ENCODE data around the gene CD200R1. TPM values are rescaled to one million over a fixed set of nuclear protein-coding genes. Genes with fewer than 3 reads are reported as not detected.

Gene CD200R1
- total RNA-seq, 1 experiment from 2014 or later = not detected

DNA sequence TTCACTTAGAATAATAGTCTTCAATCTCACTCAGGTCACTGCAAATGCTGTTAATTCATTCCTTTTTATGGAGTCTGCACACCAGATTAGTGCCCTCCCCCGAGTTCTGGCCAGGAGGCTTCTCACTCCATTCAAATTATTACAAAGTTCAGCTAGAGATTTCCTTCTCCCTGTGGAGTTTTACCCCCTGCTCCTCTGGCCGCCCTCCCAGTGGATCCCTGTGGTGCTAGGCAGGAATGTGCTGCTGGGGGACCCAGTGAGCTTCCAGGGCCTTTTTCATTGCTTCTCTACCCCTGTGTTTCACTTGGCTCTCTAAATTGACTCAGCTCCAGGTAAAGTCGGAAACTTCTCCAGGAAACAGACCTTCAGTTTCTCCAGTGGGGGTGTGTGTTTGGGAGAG, 85.5 kb downstream of the CD200R1 start:
- Histone ChIP-seq H3K4me1 (ENCODE audit: control insufficient read depth in 1 of 2, insufficient read depth in 2 of 2, low read length in 2 of 2) (peaks cover 0 to 2% of the 10 kb centered on the region in 2 experiments; a peak in 1 of 4 replicates), H3K9me2 (ENCODE audit: insufficient read depth) (no peaks in the 10 kb centered on the region), H3K4me2 (ENCODE audit: low read length) (no peak overlapping the region), H3K9ac (ENCODE audit: low read length) (no peak overlapping the region), H3K27ac (ENCODE audit: low read depth, low read length) (no peak overlapping the region), H2AFZ (ENCODE audit: low read depth, low read length, poor library complexity, severe bottlenecking) (no peak overlapping the region), H3K36me3 (ENCODE audit: control insufficient read depth in 1 of 2, insufficient read depth in 2 of 2, low read length in 2 of 2) (no peaks in the 10 kb centered on the region), H3K27me3 (ENCODE audit: insufficient read depth, low read length) (no peaks in the 10 kb centered on the region), H3K9me3 (ENCODE audit: control insufficient read depth in 1 of 2, insufficient read depth in 1 of 2, low read depth in 1 of 2, low read length in 2 of 2) (no peaks in the 10 kb centered on the region), H3K79me2 (ENCODE audit: insufficient read depth, low read length) (no peaks in the 10 kb centered on the region), H3K4me3 (replicated peaks in 1 of 2; ENCODE audit: low read depth in 1 of 2, low read length in 2 of 2) (no peak overlapping the region), H4K20me1 (ENCODE audit: insufficient read depth) (no peaks in the 10 kb centered on the region)
- ATAC-seq (no peak), DNase-seq (ENCODE audit: low read depth, low spot score) (no peak)
- TF ChIP-seq FOSL1 (IDR thresholded peaks at IDR 0.05; ENCODE audit: low read depth) (no peak), EGR1 (IDR thresholded peaks at IDR 0.05; ENCODE audit: low read depth) (no peak), CBX3 (IDR thresholded peaks at IDR 0.05; ENCODE audit: low read depth) (no peak), ZNF274 (IDR thresholded peaks at IDR 0.05; ENCODE audit: low read depth, low read length) (no peak), SP1 (IDR thresholded peaks at IDR 0.05; ENCODE audit: low read depth) (no peak), POLR2AphosphoS5 (IDR thresholded peaks at IDR 0.05; ENCODE audit: low read depth, low read length) (no peak)
- RAD21 ChIA-PET (ENCODE audit: low non-redundant PET in 1 of 2, low total read pairs in 2 of 2, uncharacterized antibody in 2 of 2, unreplicated experiment in 2 of 2) = no interaction called here
- intact Hi-C loops (cut with micrococcal nuclease) = no loop called here
- CTCF ChIA-PET = no interaction called here
- BruUV-seq (replicated peaks) = no TSS peak
- POLR2A ChIA-PET = no interaction called here

DNA sequence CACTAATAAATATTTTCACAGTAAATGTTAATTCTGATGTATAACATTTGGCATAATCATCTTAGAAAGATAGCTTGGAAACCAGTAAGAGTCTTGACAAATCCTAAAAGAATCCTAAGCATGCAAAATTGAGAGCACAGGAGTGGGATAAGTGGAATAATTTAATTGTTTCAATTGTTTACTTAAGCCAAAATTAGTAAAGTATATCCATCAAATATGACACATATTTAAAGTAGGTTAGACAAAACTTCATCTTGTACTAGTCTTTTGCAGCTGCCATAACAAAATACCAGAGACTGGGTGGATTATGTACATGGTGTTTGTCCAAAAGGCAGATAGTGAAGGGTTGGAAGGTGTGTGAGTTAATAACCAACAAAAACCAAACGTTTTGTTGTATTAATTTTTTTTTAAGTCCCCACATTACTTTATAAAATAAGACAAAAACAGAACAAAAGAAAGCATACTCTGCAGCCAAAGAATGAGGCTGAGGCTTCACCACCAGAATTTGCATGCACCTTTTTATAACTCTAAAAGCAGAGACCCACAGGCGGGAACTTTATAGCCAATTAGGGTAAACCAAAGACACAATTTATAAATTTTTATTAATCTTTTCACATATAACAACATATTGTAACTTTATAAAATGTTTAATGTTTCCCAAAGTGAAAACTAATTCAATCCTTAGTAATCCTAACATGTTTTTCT, 86.4 kb downstream of the CD200R1 start:
- Histone ChIP-seq H3K4me3 (replicated peaks in 1 of 2; ENCODE audit: low read depth in 1 of 2, low read length in 2 of 2) (no peak overlapping the region), H3K9me2 (ENCODE audit: insufficient read depth) (no peaks in the 10 kb centered on the region), H3K9ac (ENCODE audit: low read length) (no peak overlapping the region), H4K20me1 (ENCODE audit: insufficient read depth) (no peaks in the 10 kb centered on the region), H2AFZ (ENCODE audit: low read depth, low read length, poor library complexity, severe bottlenecking) (no peak overlapping the region), H3K4me2 (ENCODE audit: low read length) (no peak overlapping the region), H3K4me1 (ENCODE audit: control insufficient read depth in 1 of 2, insufficient read depth in 2 of 2, low read length in 2 of 2) (no peaks in the 10 kb centered on the region), H3K79me2 (ENCODE audit: insufficient read depth, low read length) (no peaks in the 10 kb centered on the region), H3K27ac (ENCODE audit: low read depth, low read length) (no peak overlapping the region), H3K36me3 (ENCODE audit: control insufficient read depth in 1 of 2, insufficient read depth in 2 of 2, low read length in 2 of 2) (no peaks in the 10 kb centered on the region), H3K27me3 (ENCODE audit: insufficient read depth, low read length) (no peaks in the 10 kb centered on the region), H3K9me3 (ENCODE audit: control insufficient read depth in 1 of 2, insufficient read depth in 1 of 2, low read depth in 1 of 2, low read length in 2 of 2) (no peaks in the 10 kb centered on the region)
- ATAC-seq (no peak), DNase-seq (ENCODE audit: low read depth, low spot score) (no peak)
- no TSS peak for BruUV-seq (replicated peaks)
- intact Hi-C loops (cut with micrococcal nuclease) = no loop called here
- ChIA-PET CTCF (no interaction called here), RAD21 (ENCODE audit: low non-redundant PET in 1 of 2, low total read pairs in 2 of 2, uncharacterized antibody in 2 of 2, unreplicated experiment in 2 of 2) (no interaction called here), POLR2A (no interaction called here)
- no peak for TF ChIP-seq RAD21 (IDR thresholded peaks at IDR 0.05; ENCODE audit: low read depth)
- TF ChIP-seq EZH2phosphoT487 (IDR thresholded peaks at IDR 0.05; ENCODE audit: borderline replicate concordance) = no peak
- TF ChIP-seq POLR2A (IDR thresholded peaks at IDR 0.05; ENCODE audit: borderline replicate concordance, extremely low read depth, insufficient read depth, insufficient read length) = no peak
- TF ChIP-seq CBX3 (IDR thresholded peaks at IDR 0.05; ENCODE audit: low read depth) = no peak
- no peak for TF ChIP-seq POLR2AphosphoS5 (IDR thresholded peaks at IDR 0.05; ENCODE audit: low read depth, low read length)
- no peak for TF ChIP-seq YY1 (IDR thresholded peaks at IDR 0.05; ENCODE audit: extremely low read depth, insufficient replicate concordance, low read depth, low read length)
- TF ChIP-seq EGR1 (IDR thresholded peaks at IDR 0.05; ENCODE audit: low read depth) = no peak
- no peak for TF ChIP-seq ZNF274 (IDR thresholded peaks at IDR 0.05; ENCODE audit: low read depth, low read length)
- TF ChIP-seq, protein P1, sequence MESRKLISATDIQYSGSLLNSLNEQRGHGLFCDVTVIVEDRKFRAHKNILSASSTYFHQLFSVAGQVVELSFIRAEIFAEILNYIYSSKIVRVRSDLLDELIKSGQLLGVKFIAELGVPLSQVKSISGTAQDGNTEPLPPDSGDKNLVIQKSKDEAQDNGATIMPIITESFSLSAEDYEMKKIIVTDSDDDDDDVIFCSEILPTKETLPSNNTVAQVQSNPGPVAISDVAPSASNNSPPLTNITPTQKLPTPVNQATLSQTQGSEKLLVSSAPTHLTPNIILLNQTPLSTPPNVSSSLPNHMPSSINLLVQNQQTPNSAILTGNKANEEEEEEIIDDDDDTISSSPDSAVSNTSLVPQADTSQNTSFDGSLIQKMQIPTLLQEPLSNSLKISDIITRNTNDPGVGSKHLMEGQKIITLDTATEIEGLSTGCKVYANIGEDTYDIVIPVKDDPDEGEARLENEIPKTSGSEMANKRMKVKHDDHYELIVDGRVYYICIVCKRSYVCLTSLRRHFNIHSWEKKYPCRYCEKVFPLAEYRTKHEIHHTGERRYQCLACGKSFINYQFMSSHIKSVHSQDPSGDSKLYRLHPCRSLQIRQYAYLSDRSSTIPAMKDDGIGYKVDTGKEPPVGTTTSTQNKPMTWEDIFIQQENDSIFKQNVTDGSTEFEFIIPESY (IDR thresholded peaks at IDR 0.05; ENCODE audit: extremely low read depth, insufficient replicate concordance, low read length) = no peak
- no peak for TF ChIP-seq SIN3A (IDR thresholded peaks at IDR 0.05; ENCODE audit: low read depth)
- TF ChIP-seq CEBPB (IDR thresholded peaks at IDR 0.05; ENCODE audit: low read depth) = no peak
- TF ChIP-seq ELF1 (IDR thresholded peaks at IDR 0.05; ENCODE audit: borderline replicate concordance, low read depth) = no peak
- no peak for TF ChIP-seq SP1 (IDR thresholded peaks at IDR 0.05; ENCODE audit: low read depth)

Measured in HCT116 (cell line).